CD1c-positive myeloid dendritic cell (primary cell): Measurements from ENCODE around the gene SCIMP.
"Not testable (repeated sequence)": the region's sequence is repeated elsewhere in the genome, so short reads cannot be mapped to it uniquely, and the experiment has no call there.

Experiments used
- DNase-seq: peaks from one replicate; pipeline ENCODE4 v3.0.0-alpha.2; 2016; ENCODE audit errors: extremely low spot score

The SCIMP gene

DNA sequence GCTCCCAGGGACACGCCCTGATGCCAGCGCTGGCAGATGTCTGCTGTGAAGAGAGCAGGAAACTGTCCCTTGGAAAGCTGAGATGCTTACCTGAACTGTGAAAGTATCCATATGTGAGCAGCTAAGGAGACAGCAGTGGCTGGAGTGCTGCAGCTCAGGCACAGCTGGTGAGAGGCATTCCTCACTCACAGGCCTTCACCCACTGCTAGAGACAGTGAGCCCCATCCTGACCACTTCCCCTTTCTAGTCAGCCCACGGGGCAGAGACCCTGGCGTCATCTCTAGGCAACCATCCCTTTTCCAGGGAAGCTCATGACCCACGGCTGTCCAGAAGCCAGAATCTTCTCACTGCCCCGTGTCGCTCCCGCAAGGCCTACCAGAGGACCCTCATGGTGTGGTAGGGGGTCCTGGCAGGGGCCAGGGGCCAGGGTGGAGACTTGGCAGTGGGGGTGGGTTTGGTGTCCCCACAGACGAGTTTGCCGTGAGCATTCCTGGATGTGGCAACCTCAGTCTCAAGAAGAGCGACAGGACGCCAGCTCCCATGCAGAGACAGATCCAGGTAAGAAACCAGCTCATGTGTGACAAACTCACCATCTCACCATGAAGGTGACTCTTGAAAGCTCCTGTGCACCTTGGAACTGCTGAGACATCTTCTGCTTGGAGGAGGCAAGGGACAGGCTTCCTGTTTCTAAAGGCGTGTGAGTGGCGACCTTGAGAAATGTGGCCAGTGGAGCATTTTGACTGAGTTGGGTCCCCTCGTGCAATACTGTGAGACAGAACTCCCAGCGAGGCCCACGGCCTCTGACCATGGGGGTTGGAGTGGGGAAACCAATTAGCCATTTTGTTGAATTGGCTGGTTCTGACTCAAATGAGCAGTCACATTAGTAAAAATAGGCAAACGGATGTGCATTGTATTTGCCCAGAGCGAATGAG lies at the start of gene SCIMP:
TSS of gene SCIMP (minus strand) at position 216 of the 932 bp plus-strand sequence. CDS start at position 111, 105 bp downstream.
- peak; percentile 93 for DNase-seq

DNA sequence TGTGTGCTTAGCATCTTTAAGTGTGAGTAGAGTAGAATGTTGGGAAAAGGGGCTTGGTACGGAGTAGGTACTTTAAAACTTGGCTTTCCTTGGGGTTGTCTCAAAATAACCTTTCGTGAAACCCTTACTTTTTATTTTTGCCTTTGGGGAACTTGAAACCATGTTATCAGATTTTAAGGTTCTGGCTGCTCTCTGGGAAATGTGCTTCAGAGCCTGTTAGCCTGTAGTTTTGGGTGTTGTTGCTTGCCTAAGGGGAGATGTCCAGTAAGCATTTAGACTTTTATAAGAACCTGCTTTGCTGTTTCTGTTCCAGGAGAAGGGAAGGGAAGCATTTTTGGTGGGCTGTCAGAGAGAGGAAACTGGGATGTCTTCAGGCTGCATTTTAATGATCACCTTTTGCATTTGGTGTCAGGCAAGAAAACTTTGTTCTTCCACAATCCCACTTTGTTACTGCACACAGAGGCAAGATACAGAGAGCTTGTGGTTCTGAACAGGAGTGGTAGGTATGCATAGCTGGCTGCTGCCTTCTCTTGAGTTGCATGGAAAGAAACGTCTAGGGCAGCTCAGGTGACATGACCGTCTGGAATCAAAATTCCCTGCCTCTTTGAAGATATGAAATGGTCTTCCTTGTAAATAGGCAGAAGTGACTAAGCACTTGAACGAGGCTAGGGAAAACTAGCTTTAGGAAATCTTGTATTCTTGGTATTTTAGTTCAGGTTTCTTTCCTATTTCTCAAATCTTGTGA lies 49.1 kb upstream of the SCIMP start:
- DNase-seq: no peak

DNA sequence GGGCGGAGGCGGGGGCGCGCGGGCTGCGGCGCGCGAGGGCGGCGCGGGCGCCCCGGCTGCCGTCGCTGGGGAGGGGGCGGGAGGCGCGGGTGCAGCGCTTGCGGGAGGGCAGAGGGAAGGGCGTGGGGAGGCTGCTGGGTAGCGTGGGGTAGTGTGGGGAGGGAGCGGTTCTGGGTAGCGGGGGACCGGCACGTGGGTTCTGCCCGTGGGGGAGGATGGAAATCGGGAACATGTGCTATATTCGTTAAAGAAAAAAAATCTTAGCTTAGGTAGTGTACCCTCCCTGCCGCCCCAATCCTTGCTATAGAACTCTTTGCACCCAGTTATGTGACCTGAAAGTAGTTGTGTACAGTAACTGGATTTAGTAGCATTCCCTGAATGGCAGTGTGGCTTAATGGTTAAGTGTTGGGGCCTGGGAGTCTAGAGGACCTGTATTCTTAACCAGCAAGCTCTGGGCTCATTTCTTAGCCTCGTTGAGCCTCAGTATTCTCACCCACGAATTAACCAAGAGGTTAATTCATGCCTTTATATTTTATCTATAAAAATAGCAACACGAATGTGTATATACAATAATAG lies 48.1 kb upstream of the SCIMP start:
- peak; percentile 37 for DNase-seq

DNA sequence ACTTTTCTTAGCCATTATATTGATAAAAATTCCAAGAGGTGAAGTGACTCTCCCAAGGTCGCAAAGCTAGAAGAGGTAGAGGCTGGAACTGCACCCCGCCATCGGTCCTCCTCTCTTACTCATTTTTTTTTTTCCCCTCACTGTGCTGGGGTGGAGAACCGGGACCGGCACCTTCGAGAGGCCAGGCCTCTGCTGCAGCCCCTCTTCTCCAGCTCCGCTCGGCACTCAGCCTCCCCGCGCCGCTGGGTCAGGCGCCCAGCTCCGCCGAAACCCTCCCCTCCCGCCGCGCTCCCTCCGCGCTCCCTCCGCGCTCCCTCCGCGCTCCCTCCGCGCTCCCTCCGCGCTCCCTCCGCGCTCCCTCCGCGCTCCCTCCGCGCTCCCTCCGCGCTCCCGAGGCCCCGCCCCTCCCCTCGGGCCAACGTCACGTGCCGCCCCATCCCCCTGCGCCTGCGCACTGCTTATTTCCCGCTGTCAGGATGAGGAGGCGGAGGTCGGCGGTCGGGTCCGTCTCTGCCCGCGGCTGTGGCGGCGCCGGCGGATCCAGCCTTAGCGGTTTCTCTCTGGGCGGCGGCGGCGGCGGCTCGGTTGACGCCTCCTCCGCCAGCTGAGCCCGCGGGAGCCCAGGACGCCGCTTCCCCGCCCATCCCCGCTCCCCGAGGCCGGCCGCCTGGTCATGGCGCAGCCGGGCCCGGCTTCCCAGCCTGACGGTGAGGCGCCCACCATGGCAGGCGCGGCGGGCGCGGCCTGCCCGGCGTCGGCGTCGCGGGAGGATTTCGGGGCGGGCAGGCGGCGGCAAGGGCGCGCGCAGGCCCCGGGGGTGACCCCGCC lies 47.4 kb upstream of the SCIMP start, which contains the start of gene RABEP1:
TSS of gene RABEP1 (plus strand) at position 471 of the 828 bp plus-strand sequence. CDS start at position 674, 203 bp downstream.
- peak; percentile 94 for DNase-seq

DNA sequence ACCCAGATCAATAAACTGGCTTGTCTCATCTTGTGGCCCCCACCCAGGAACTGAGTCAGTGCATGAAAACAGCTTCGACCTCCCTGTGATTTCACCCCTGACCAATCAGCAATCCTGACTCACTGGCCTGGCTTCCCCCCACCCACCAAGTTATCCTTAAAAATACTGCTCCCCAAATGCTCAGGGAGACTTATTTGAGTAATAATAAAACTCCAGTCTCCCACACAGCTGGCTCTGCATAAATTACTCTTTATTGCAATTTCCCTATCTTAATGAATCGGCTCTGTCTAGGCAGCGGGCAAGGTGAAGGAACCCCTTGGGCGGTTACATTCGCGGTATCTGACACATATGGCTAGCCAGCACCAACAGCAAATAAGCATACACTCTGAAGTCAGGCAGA lies 37.7 kb upstream of the SCIMP start:
- DNase-seq: no peak

DNA sequence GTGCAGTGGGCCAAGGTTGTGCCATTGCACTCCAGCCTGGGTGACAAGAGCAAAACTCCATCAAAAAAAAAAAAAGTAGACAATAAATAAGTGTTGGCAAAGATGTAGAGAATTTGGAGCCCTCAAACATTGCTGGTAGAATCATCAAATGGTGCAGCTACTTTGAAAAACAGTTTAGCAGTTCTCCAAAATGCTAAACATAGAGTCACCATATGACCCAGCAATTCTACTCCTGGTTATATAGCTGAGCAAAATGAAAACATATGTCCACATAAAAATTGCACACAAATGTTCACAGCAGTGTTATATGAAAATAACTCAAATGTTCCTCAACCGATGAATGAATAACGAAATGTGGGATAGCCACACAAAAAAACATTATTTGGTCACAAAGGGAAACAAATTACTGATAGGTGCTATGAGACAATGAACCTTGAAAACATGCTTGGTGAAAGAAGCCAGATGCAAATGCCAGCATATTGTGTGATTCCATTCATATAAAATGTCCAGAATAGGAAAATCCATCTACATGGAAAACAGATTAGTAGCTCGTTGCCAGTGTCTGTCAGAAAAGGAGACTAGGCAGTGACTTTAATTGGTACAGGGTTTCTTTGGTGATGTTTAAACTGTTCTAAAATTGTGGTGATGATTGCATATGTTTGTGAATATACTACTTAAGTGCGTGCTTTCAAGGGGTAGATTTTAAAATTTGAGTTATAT lies 34.7 kb upstream of the SCIMP start:
- no peak for DNase-seq

DNA sequence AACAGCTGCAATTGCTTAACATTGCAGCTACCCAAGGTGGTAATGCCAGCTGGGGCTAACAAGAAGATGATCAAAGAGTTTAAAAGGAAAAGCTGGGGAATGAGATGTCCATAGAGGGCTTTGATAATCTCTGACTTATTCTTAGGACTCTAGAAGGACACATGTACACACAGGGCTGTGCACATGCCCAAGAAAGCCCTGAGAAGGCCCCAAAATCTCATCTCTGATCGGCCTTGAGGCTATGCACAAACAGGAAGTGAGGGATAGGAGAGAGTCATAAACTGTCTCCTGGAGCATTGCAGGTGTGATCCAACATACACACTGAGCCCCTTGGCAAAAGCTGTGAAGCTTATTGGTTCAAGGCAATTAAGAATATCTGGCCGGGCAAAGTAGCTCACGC lies 30.2 kb upstream of the SCIMP start:
- DNase-seq: no peak

DNA sequence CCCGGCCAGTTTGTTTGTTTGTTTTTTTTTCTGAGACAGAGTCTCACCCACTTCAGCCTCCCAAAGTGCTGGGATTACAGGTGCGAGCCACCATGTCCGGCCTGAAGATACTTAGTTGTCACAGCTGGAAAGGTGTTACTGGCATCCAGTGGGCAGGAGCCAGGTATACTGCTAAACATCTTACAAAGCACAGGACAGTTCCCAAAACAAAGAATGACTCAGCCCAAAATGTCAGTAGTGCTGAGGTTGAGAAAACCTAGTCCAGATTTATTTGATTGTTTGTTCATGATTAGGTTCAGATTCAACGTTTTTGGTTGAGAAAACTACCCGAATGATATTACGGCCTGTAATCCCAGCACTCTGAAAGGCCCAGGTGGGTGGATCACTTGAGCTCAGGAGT lies 28.8 kb upstream of the SCIMP start:
- no peak for DNase-seq

DNA sequence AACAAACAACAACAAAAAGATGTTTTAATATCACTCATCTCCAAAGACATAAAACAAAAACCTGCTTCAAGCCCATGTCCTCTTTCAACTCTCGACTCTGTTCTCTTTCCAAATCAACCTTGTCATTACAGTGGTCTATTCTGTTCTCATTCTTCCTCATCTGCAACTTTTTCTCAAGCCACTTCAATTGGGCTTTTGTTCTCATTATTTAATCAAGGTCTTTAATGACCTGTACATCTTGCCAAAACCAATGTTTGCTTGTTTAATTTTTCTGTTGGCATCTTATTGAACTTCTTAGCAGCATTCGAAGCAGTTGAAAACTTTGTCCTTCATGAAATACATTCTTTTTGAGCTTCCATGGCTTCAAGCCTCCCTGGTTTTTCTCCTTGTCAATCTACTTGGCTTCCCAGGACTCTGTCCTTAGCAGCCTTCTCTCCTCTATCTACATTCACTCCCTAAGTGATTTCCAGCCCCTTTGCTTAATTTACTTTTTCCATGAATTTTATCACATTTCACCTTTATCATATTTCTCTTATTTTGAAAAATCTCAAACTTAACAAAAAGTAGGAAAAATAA lies 27.8 kb upstream of the SCIMP start:
- no peak for DNase-seq

DNA sequence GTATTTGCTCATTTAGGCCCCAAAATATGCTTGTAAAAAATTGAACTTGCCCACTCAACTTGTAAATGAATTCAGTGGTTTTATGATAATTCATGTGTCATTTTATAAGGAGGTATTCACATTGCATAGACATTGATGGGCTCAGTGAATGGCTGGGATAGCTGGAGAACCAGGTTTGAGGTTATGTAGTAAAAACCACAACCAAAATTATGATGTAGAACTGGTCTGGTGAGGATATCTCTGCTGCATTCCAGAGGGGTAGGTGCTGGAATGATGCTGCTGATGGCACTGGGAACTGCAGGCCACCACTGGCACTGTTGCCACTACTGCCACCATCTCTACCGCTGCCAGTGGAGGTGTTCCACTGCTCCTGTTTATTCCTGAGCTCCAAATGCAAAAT lies 25.9 kb upstream of the SCIMP start:
- no peak for DNase-seq

DNA sequence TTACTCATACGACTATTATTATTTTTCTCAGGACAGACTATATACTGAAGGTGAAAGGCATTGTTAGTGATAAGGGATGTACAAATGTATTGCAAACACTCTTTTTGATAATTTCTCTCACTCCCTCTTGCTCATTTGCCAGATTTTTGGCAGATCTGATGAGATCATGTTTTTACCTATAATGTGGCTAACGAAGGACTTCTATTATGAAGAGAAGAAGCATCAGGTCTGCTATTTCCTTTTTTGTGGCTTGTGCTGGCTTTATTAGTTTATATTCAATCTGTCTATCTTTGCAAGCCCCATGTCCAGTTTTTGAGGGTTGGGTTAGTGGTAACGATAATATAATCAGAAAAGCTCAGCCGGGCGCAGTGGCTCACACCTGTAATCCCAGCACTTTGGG lies 22.5 kb upstream of the SCIMP start:
- DNase-seq: no peak

DNA sequence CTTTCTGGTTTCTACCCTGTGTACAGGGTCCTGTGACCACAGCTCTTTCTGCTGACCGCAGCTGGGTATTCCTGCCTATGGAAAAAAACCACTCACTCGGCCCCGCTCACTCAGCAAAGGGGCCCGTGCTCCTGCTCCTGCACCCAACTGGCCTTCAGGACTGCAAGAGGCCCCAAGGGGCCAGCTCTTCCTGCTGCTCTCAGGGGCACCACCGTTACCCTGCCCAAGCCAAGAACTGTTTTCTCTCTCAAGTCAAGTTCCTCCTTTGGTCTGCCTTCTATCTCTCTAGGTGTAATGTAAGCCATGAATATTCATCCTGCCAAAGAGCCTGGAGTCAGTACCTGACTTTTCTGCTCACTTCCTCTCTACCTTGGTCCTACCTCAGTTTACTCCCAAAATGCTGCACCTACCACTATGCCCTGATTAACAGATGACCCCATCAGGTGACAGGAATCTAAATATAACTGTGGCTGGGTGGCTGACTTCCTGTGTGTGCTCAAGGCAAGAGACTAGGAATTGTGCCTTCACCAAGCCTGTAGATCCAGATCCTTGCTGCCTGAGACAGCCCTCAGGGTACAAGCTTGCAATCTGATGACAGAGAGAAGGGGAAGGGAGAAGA lies 20.4 kb upstream of the SCIMP start:
- DNase-seq: no peak

DNA sequence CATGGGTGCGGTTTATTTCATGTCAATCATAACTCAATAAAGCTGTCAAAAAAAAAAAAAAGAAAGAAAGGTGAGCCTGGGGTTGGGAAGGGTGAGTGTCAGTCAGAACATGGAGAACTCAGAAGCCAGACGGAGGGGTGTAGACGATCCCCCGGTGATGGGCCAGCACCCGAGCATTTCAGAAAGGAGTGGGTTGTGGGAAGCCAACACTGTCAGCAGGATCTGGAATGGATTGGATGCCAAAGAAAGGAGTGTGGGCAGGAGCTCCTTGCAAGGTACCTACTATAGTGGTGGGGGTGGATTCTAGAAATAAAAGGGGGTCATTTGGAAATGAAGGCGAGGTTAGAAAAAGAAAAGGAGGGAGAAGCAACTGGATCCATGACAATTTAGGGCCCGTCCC lies 19.8 kb upstream of the SCIMP start:
- DNase-seq: no peak

DNA sequence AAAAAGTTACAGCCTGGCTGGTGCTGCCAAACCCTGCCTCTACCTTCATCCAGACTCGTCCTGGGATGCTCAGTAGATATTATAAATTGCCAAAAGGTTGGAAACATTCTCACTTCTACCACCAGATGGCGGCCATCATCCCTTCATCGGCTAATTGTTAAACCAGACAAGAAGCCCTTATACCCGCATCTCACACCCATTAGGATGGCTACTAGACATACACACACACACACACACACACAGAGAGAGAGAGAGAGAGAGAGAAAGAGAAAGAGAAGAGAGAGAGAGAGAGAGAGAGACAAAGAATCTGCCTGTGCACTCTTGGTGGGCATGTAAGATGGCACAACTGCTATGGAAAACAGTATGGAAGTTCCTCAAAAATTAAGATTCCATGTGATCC lies 15.0 kb upstream of the SCIMP start:
- peak; percentile 63 for DNase-seq

DNA sequence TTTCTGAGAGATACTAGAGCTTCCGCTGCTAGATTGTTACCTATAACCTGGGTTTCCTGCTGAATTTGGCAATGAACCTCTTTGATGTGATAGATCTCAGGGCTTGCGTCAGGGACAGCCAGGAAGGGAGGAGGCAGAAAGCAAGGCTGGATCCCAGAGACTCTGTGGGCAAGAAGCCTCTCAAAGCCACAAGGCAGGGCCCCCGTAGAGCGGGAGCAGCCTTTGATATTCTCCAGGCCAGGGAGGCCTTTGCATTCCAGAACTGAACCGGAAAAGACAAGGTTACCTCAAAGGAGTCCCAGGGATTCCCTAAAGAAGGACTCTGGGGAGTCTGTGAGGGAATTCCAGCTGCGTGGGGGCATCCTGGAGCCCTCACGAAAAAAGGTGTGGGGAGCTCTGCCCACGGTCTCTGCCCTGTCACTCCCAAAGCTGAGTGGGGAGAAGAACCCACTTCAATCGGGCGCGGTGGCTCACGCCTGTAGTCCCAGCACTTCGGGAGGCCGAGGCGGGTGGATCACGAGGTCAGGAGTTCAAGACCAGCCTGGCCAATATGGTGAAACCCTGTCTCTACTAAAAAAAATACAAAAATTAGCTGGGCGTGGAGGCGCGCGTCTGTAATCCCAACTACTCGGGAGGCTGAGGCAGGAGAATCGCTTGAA lies 14.3 kb upstream of the SCIMP start:
- DNase-seq: no peak

DNA sequence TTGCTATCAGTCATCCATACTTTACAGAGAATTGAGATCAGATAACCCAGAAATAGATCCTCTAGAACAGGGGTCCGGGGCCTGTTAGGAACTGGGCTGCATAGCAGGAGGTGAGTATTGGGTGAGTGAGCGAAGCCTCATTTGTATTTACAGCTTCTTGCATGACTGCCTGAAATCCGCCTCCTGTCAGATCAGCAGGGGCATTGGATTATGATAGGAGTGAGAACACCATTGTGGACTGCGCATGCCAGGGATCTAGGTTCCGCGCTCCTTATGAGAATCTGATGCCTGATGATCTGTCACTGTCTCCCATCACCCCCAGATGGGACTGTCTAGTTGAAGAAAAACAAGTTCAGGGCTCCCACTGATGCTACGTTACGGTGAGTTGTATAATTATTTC lies 13.0 kb upstream of the SCIMP start:
- DNase-seq: no peak

DNA sequence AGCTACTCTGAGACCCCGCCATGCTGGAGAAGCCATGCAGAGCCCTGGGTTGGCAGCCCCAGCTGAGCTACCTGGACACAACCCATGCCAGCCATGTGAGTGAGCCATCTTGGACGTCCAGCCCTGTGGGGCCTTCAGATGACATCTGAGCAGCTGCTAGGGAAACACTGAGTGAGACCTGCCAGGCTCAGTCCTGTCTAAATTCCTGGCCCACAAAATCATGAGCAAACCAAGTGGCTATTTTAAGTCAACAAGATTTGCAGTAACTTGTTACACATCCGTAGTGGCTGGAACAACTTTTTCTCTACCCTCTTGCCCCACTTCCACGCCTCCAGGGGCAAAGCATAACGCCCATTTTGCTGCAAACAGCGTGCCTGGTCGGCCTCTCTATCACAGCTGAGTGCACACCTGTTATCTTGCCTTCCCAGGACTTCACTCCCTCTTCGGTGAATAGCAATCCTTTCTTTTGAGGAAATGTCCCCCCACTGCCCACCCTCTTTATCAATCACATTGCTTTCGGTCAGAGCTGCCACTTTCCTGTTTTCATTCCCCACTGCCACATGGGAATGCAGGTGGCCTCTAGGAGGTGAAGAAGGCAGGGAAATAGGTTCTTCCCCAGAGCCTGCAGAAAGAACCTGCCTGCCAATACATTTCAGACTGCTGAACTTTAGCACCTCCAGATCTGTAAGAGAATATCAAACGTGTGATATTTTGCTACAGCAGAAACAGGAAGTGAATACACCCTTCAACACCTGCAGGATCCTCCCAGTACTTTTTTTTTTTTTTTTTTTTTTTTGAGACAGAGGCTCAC lies 7.4 kb upstream of the SCIMP start:
- DNase-seq: no peak

DNA sequence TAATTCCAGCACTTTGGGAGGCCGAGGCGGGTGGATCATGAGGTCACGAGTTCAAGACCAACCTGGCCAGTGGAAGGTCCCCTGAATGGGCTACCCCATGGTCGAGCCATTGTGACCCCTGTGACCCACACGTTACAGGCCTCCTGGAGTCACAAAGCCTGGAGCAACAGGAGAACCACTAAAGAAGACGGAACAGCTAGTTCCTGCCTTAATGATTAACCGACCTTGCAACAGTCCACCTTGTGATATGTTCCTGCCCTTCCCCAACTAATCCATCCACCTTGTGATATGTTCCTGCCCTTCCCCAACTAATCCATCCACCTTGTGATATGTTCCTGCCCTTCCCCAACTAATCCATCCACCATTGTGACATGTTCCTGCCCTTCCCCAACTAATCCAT lies 5.1 kb upstream of the SCIMP start:
- not testable (repeated sequence) for DNase-seq

DNA sequence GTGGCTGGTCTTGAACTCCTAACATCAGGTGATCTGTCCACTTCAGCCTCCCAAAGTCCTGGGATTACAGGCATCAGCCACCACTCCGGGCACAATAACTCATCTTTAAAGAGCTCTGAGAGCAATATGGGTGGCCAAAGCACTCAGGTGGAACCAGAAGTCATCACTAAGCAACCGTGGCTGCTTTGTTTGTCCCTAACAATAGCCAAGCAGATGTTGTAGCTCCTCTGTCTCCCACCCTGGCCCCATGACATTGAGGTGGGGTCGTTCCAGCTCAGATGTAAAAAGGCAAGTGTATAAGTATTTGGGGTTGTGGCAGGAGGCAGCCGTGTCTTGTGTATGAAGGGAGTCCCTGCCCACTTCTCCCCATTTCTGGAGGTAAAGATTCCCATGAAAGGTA lies 3.7 kb upstream of the SCIMP start:
- no peak for DNase-seq
